HEK293 (cell line): ENCODE measurements around the gene FOXA2.

Experiments
- CTCF ChIA-PET: fragments of 350-600 bp; formaldehyde crosslinking; extraction: SDS; loops from one replicate; lab custom pipeline; 2021; ENCODE audit warnings: antibody characterized with exemption; lab: Yijun Ruan, JAX
- POLR2A ChIA-PET: fragments of 300-600 bp; formaldehyde crosslinking; extraction: SDS; loops from one replicate; lab custom pipeline; 2020; ENCODE audit warnings: antibody characterized with exemption, inconsistent platforms; lab: Yijun Ruan, JAX
- H3K27ac ChIP-seq: fragments of 200-500 bp; sonication (Bioruptor generic); 2 replicates; pipeline ENCODE4 v1.5.1; 2014; ENCODE audit warnings: low read depth, low read length, control low read depth, inconsistent platforms; ENCODE audit errors: extremely low read depth
- H3K36me3 ChIP-seq, 2 experiments: fragments of 200-500 bp in 1 of 2; sonication (Bioruptor generic) in 1 of 2; 1 replicate in 1 of 2; 2 replicates in 1 of 2; pipeline ENCODE4 v1.5.1; 2014 to 2017; ENCODE audit warnings: inconsistent platforms in 2 of 2, low read length in 2 of 2; ENCODE audit not compliant: control insufficient read depth in 2 of 2, insufficient read depth in 1 of 2
- H3K4me1 ChIP-seq: fragments of 200-500 bp; sonication (Bioruptor generic); 2 replicates; pipeline ENCODE4 v1.5.1; 2014; ENCODE audit warnings: mild to moderate bottlenecking, low read length, inconsistent platforms; ENCODE audit not compliant: control insufficient read depth, insufficient read depth
- H3K4me3 ChIP-seq: 2 replicates; pipeline ENCODE4 v1.5.1; 2011; ENCODE audit warnings: low read depth, mild to moderate bottlenecking, control low read depth, low read length, moderate library complexity
- H3K9me3 ChIP-seq: fragments of 200-500 bp; sonication (Bioruptor generic); 2 replicates; pipeline ENCODE4 v1.5.1; 2014; ENCODE audit warnings: low read depth, low read length, inconsistent platforms; ENCODE audit not compliant: control insufficient read depth, insufficient read depth
- AEBP2 ChIP-seq: fragments of 450-650 bp; formaldehyde crosslinking; IDR thresholded peaks from 2 replicates; pipeline ENCODE4 v1.5.1; 2016; ENCODE audit warnings: missing biosample characterization, missing genetic modification characterization, borderline replicate concordance
- EGR2 ChIP-seq: fragments of 450-650 bp; formaldehyde crosslinking; IDR thresholded peaks from 2 replicates; pipeline ENCODE4 v1.5.1; 2016; ENCODE audit warnings: low read depth, missing biosample characterization, missing genetic modification characterization
- HOXA7 ChIP-seq: sonication (generic); formaldehyde crosslinking; IDR thresholded peaks from 2 replicates; pipeline ENCODE4 v1.8.1; 2022; ENCODE audit warnings: missing genetic modification reagents, borderline replicate concordance
- HOXC10 ChIP-seq: sonication (generic); formaldehyde crosslinking; IDR thresholded peaks from 2 replicates; pipeline ENCODE4 v1.8.1; 2023; ENCODE audit warnings: mild to moderate bottlenecking, missing genetic modification reagents
- MZF1 ChIP-seq: fragments of 450-650 bp; formaldehyde crosslinking; IDR thresholded peaks from 2 replicates; pipeline ENCODE4 v1.5.1; 2017; ENCODE audit warnings: missing biosample characterization, missing genetic modification characterization, borderline replicate concordance
- PRDM1 ChIP-seq: fragments of 450-650 bp; formaldehyde crosslinking; IDR thresholded peaks from 2 replicates; pipeline ENCODE4; 2016; ENCODE audit warnings: missing biosample characterization, missing genetic modification characterization
- SCRT2 ChIP-seq: fragments of 450-650 bp; formaldehyde crosslinking; IDR thresholded peaks from 2 replicates; pipeline ENCODE4 v1.5.1; 2016; ENCODE audit warnings: missing biosample characterization, missing genetic modification characterization
- SP2 ChIP-seq: fragments of 450-650 bp; formaldehyde crosslinking; IDR thresholded peaks from 2 replicates; pipeline ENCODE4 v1.5.1; 2016; ENCODE audit warnings: missing biosample characterization, missing genetic modification characterization
- WT1 ChIP-seq: fragments of 450-650 bp; formaldehyde crosslinking; IDR thresholded peaks from 2 replicates; pipeline ENCODE4 v1.5.1; 2016; ENCODE audit warnings: missing biosample characterization, missing genetic modification characterization
- ZBTB1 ChIP-seq: fragments of 450-650 bp; formaldehyde crosslinking; IDR thresholded peaks from 2 replicates; pipeline ENCODE4 v1.5.1; 2016; ENCODE audit warnings: missing biosample characterization, missing genetic modification characterization
- ZBTB26 ChIP-seq: fragments of 450-650 bp; formaldehyde crosslinking; optimal IDR thresholded peaks from 2 replicates; pipeline ENCODE3; 2016; ENCODE audit warnings: missing biosample characterization, mild to moderate bottlenecking, missing genetic modification characterization
- ZBTB8A ChIP-seq: fragments of 450-650 bp; formaldehyde crosslinking; IDR thresholded peaks from 2 replicates; pipeline ENCODE4 v1.5.1; 2016; ENCODE audit warnings: missing biosample characterization, missing genetic modification characterization
- ZFP37 ChIP-seq: fragments of 450-650 bp; formaldehyde crosslinking; IDR thresholded peaks from 2 replicates; pipeline ENCODE4 v1.5.1; 2016; ENCODE audit warnings: missing biosample characterization, missing genetic modification characterization
- ZNF112 ChIP-seq: fragments of 450-650 bp; formaldehyde crosslinking; IDR thresholded peaks from 2 replicates; pipeline ENCODE4 v1.5.0; 2017; ENCODE audit warnings: missing biosample characterization, missing genetic modification characterization
- ZNF184 ChIP-seq: fragments of 450-650 bp; IDR thresholded peaks from 2 replicates; pipeline ENCODE4 v1.5.1; 2018; ENCODE audit warnings: missing biosample characterization, mild to moderate bottlenecking, missing genetic modification characterization
- ZNF2 ChIP-seq: fragments of 450-650 bp; formaldehyde crosslinking; IDR thresholded peaks from 2 replicates; pipeline ENCODE4 v1.5.1; 2016; ENCODE audit warnings: missing biosample characterization, missing genetic modification characterization
- ZNF221 ChIP-seq: fragments of 450-650 bp; formaldehyde crosslinking; IDR thresholded peaks from 2 replicates; pipeline ENCODE4 v1.5.1; 2017; ENCODE audit warnings: missing biosample characterization, missing genetic modification characterization, borderline replicate concordance
- ZNF223 ChIP-seq: fragments of 450-650 bp; formaldehyde crosslinking; IDR thresholded peaks from 2 replicates; pipeline ENCODE4 v1.5.1; 2016; ENCODE audit warnings: missing biosample characterization, missing genetic modification characterization
- ZNF248 ChIP-seq: fragments of 450-650 bp; formaldehyde crosslinking; IDR thresholded peaks from 2 replicates; pipeline ENCODE4 v1.5.1; 2017; ENCODE audit warnings: missing biosample characterization, missing genetic modification characterization
- ZNF335 ChIP-seq: fragments of 450-650 bp; formaldehyde crosslinking; conservative IDR thresholded peaks from 2 replicates; pipeline ENCODE4 v1.5.1; 2016; ENCODE audit warnings: missing biosample characterization, missing genetic modification characterization
- ZNF350 ChIP-seq: fragments of 450-650 bp; formaldehyde crosslinking; IDR thresholded peaks from 2 replicates; pipeline ENCODE4 v1.5.0; 2017; ENCODE audit warnings: missing biosample characterization, mild to moderate bottlenecking, missing genetic modification characterization
- ZNF514 ChIP-seq: fragments of 450-650 bp; formaldehyde crosslinking; IDR thresholded peaks from 2 replicates; pipeline ENCODE4 v1.5.1; 2016; ENCODE audit warnings: missing biosample characterization, missing genetic modification characterization
- ZNF626 ChIP-seq: fragments of 450-650 bp; sonication (Bioruptor Pico); formaldehyde crosslinking; IDR thresholded peaks from 2 replicates; pipeline ENCODE4 v1.5.1; 2018; ENCODE audit warnings: missing biosample characterization, missing genetic modification characterization, inconsistent platforms
- ZNF701 ChIP-seq: fragments of 450-650 bp; formaldehyde crosslinking; IDR thresholded peaks from 2 replicates; pipeline ENCODE4 v1.5.1; 2016; ENCODE audit warnings: missing biosample characterization, missing genetic modification characterization
- ZNF837 ChIP-seq: fragments of 450-650 bp; formaldehyde crosslinking; IDR thresholded peaks from 2 replicates; pipeline ENCODE4 v1.5.1; 2016; ENCODE audit warnings: missing biosample characterization, missing genetic modification characterization
- ZSCAN16 ChIP-seq: fragments of 450-650 bp; formaldehyde crosslinking; IDR thresholded peaks from 2 replicates; pipeline ENCODE4 v1.5.1; 2016; ENCODE audit warnings: missing biosample characterization, missing genetic modification characterization
- ZSCAN18 ChIP-seq: fragments of 450-650 bp; formaldehyde crosslinking; IDR thresholded peaks from 2 replicates; pipeline ENCODE4 v1.5.1; 2016; ENCODE audit warnings: missing biosample characterization, missing genetic modification characterization

The FOXA2 gene

GRCh38 chr20:22567944-22568871, 16.2 kb downstream of the FOXA2 start:
- ChIA-PET POLR2A (no interaction called here), CTCF (interaction anchor here (1.0 to 1.4 kb wide), 2 partner anchors 19 to 116 kb away, joined by 3 to 4 read pairs; no protein-coding TSS in a partner anchor)
- Histone ChIP-seq H3K9me3 (no peaks in the 10 kb centered on the region), H3K36me3 (no peaks in the 10 kb centered on the region), H3K4me3 (no peak overlapping the region), H3K4me1 (no peaks in the 10 kb centered on the region), H3K27ac (no peak overlapping the region)
- TF ChIP-seq ZSCAN18 (no peak), ZNF223 (tag by site-specific recombination) (no peak), ZNF184 (no peak), ZBTB8A (tag by site-specific recombination) (no peak), ZNF248 (no peak), ZNF514 (tag by site-specific recombination) (no peak), ZBTB1 (no peak), WT1 (no peak), ZNF335 (tag by site-specific recombination) (no peak), ZNF701 (tag by site-specific recombination) (no peak), EGR2 (tag by site-specific recombination) (no peak), ZNF626 (no peak)

- CTCF ChIA-PET = interaction anchor here (1.0 to 1.4 kb wide), 2 partner anchors 20 to 114 kb away, joined by 3 to 4 read pairs; no protein-coding TSS in a partner anchor
- no peaks in the 10 kb centered on the region for H3K4me1 ChIP-seq
- no peak for TF ChIP-seq PRDM1
- TF ChIP-seq HOXC10 (CRISPR knock-in tag) = no peak
- TF ChIP-seq ZNF350 (tag by site-specific recombination) = no peak
- no peak for TF ChIP-seq ZBTB1
- TF ChIP-seq ZBTB26 = no peak
- no peak for TF ChIP-seq ZNF837 (tag by site-specific recombination)
- TF ChIP-seq SP2 (tag by site-specific recombination) = no peak
- no peak for TF ChIP-seq ZSCAN18
- no peak for TF ChIP-seq ZNF2
- TF ChIP-seq ZNF626 = no peak
- no peak for TF ChIP-seq ZNF112 (tag by site-specific recombination)
- no peak for TF ChIP-seq AEBP2 (tag by site-specific recombination)
- TF ChIP-seq ZNF221 (tag by site-specific recombination) = no peak
- TF ChIP-seq HOXA7 = no peak
- TF ChIP-seq ZNF701 (tag by site-specific recombination) = no peak
- no peak for TF ChIP-seq MZF1
- no peak for TF ChIP-seq ZFP37 (tag by site-specific recombination)
- TF ChIP-seq ZSCAN16 (tag by site-specific recombination) = no peak
- no peak for TF ChIP-seq SCRT2 (tag by site-specific recombination)
Observed at GRCh38 chr20:22566876-22567658, 17.3 kb downstream of the FOXA2 start.

More at GRCh38 chr20:22566876-22567658, 17.3 kb downstream of the FOXA2 start:
- H3K4me3 ChIP-seq = no peak overlapping the region
- no peaks in the 10 kb centered on the region for H3K9me3 ChIP-seq
- POLR2A ChIA-PET = no interaction called here
- H3K27ac ChIP-seq = no peak overlapping the region
- no peaks in the 10 kb centered on the region for H3K36me3 ChIP-seq
